Measurements from ENCODE around the gene TRIP12.
"Not testable (repeated sequence)": the region's sequence is repeated elsewhere in the genome, so short reads cannot be mapped to it uniquely, and the experiment has no call there.

TRIP12 gene

DNA sequence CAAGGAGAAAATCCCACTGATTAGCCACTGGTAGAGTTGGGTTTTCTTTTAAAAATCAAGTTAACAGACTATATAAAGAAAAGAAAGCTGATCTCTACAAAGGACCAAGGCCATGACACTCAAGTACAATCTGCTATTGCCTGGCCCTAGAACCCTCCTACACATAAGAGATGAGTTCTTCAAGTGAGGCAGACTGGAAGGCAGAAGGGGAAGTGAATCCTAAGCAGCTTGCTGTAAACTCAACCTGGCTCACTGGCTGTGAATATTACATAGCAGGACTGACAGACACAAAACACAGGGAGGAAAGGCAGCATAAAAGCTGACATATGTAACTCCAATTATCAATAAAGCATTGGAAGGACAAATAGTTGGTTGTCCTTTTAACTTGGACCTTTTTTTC lies 65.4 kb downstream of the TRIP12 start:
- no peaks in the 10 kb centered on the region for H3K9me3 Mint-ChIP-seq
- DNase-seq (no peak), ATAC-seq (replicated peaks) (no peak)
- no peaks in the 10 kb centered on the region for H3K27me3 Mint-ChIP-seq
- H3K4me1 Mint-ChIP-seq (ENCODE audit: low read depth in 2 of 2) = peaks cover 14 to 40% of the 10 kb centered on the region in 2 donors
- peak overlapping the region in 1 of 2 donors; percentile 74 for H3K27ac Mint-ChIP-seq
- no peak overlapping the region for H3K4me3 Mint-ChIP-seq
- H3K36me3 Mint-ChIP-seq (ENCODE audit: insufficient read depth) = peaks cover 34% of the 10 kb centered on the region

DNA sequence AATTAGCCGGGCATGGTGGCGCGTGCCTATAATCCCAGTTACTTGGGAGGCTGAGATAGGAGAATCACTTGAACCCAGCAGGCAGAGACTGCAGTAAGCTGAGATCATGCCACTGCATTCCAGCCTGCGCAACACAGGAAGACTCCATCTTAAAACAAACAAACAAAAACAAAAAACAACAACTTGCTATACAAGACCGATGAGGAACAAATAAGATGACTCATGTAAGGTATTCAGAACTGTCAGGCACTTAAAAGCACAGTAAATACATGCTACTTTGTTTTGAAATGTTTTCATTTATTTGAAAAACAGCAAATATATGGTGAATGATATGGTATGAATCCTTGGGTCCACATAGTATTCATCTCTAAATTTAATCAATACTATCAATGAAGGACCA lies 66.7 kb downstream of the TRIP12 start:
- Mint-ChIP-seq H3K4me3 (no peak overlapping the region), H3K27me3 (no peaks in the 10 kb centered on the region), H3K27ac (no peak overlapping the region), H3K9me3 (no peaks in the 10 kb centered on the region), H3K4me1 (ENCODE audit: low read depth in 2 of 2) (peaks cover 13 to 36% of the 10 kb centered on the region in 2 donors), H3K36me3 (ENCODE audit: insufficient read depth) (peaks cover 34% of the 10 kb centered on the region)
- no peak for ATAC-seq (replicated peaks)
- DNase-seq = no peak

DNA sequence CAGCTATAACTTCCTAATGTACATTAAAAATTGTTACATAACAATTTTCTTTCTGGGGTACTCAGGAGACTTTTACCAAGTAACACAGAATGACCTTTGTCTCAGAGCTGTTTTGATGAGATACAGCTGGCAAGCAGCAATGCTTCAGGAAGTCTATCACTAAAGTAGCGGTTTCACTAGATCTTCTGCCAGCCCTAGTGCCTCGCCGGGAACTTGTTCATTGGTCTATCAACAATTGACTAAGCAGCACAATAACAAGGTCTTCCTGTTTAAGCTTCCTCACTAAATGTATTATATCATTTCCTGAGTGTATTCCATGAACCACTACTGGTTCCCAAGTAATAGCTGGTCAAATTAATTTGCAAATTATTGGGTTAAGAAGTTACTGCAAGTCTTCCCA lies 69.2 kb downstream of the TRIP12 start:
- Mint-ChIP-seq H3K4me1 (ENCODE audit: low read depth in 2 of 2) (peaks cover 14 to 44% of the 10 kb centered on the region in 2 donors), H3K27me3 (no peaks in the 10 kb centered on the region), H3K36me3 (ENCODE audit: insufficient read depth) (peaks cover 17% of the 10 kb centered on the region), H3K9me3 (no peaks in the 10 kb centered on the region), H3K27ac (peak overlapping the region; percentile 65 to 87), H3K4me3 (peak overlapping the region in 1 of 2 donors; percentile 27)
- peak; percentile 98 for ATAC-seq (replicated peaks)
- peak; percentile 25 to 41 (median 27) for DNase-seq

DNA sequence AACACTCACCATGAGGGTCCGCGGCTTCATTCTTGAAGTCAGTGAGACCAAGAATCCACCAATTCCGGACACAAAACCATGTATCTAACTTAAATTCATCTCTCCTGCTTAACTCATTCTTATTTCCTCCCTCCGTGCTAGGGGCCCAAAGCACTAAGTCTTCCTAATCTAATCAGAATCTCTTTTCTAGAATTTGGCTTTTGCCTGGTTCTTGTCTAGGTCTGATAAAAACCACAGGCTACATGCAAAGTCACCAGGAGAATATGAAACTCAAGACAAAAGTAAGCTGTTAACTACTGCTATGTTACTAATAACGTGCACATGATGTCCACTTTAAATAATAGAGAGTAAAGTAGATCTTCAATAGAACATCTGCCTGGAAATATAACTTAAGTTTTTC lies 69.9 kb downstream of the TRIP12 start:
- H3K27me3 Mint-ChIP-seq = no peaks in the 10 kb centered on the region
- peaks cover 13% of the 10 kb centered on the region for H3K36me3 Mint-ChIP-seq (ENCODE audit: insufficient read depth)
- DNase-seq = no peak
- no peak for ATAC-seq (replicated peaks)
- H3K4me1 Mint-ChIP-seq (ENCODE audit: low read depth in 2 of 2) = peaks cover 17 to 49% of the 10 kb centered on the region in 2 donors
- peak overlapping the region; percentile 61 to 81 for H3K27ac Mint-ChIP-seq
- H3K9me3 Mint-ChIP-seq = no peaks in the 10 kb centered on the region
- H3K4me3 Mint-ChIP-seq = peak overlapping the region in 1 of 2 donors; percentile 37

DNA sequence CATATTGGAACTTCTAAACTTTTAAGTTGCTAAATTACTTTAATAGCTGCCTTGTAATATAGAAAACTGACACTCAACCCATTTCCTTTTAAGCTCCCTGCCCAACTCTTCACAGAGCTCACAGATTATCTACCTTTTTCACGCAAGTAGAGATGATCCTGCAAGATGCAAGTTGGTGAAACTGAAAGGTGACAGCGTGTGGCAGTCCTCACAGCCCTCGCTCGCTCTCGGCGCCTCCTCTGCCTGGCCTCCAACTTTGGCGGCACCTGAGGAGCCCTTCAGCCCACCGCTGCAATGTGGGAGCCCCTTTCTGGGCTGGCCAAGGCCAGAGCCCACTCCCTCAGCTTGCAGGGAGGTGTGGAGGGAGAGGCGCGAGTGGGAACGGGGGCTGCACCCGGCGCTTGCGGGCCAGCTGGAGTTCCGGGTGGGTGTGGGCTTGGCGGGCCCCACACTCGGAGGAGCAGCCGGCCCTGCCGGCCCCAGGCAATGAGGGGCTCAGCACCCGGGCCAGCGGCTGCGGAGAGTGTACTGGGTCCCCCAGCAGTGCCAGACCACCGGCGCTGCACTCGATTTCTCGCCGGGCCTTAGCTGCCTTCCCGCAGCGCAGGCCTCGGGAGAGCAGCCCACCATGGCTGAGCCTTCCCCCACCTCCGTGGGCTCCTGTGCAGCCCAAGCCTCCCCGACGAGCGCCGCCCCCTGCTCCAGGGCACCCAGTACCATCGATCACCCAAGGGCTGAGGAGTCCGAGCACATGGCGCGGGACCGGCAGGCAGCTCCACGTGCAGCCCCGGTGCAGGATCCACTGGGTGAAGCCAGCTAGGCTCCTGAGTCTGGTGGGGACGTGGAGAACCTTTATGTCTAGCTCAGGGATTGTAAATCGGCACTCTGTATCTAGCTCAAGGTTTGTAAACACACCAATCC lies 71.2 kb downstream of the TRIP12 start:
- not testable (repeated sequence) for H3K9me3 Mint-ChIP-seq; ATAC-seq (replicated peaks); H3K36me3 Mint-ChIP-seq (ENCODE audit: insufficient read depth); H3K27me3 Mint-ChIP-seq
- peak overlapping the region in 1 of 2 donors; percentile 37 for H3K4me3 Mint-ChIP-seq
- H3K27ac Mint-ChIP-seq = peak overlapping the region in 1 of 2 donors; percentile 61
- peaks cover 17 to 53% of the 10 kb centered on the region in 2 donors for H3K4me1 Mint-ChIP-seq (ENCODE audit: low read depth in 2 of 2)
- DNase-seq = peak in 1 of 3 experiments; percentile 14

DNA sequence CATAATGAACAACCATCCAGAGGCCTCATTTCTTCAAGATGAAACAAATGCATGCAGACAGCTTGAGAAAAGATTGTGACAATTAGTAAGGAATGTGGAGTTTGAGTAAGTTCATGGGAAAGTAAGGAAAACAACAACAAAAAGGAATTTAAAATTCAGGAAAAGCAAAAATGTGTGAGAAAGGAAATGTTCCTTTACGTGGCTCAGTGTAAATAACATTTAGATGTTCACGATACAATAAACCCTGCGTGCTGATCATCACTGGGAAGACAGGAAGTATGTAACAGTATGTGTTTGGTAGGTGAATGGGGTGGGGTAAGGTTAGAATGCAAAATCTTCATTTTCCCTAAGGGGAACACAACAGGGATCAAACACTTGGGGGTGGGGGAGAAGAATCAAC lies 72.7 kb downstream of the TRIP12 start:
- H3K27me3 Mint-ChIP-seq = no peaks in the 10 kb centered on the region
- no peak for ATAC-seq (replicated peaks)
- H3K4me3 Mint-ChIP-seq = peak overlapping the region in 1 of 2 donors; percentile 24
- peaks cover 24 to 58% of the 10 kb centered on the region in 2 donors for H3K4me1 Mint-ChIP-seq (ENCODE audit: low read depth in 2 of 2)
- peak overlapping the region; percentile 7 to 50 for H3K27ac Mint-ChIP-seq
- no peaks in the 10 kb centered on the region for H3K9me3 Mint-ChIP-seq
- DNase-seq = no peak
- no peaks in the 10 kb centered on the region for H3K36me3 Mint-ChIP-seq (ENCODE audit: insufficient read depth)

DNA sequence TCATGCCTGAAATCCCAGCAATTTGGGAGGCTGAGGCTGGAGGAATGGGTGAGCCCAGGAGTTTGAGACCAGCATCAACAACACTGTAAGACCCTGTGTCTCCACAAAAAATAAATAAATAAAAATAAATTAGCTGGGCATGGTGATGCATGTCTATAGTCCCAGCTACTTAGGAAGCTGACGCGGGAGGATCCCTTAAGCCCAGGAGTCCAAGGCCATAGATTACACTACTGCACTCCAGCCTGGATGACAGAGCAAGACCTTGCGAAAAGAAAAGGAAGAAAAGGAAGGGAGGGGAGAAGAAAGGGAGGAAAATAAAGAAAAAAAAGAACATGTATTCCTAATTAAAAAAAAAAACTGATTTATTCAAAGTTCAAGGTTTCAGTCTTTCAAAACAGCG lies 78.2 kb downstream of the TRIP12 start:
- H3K4me1 Mint-ChIP-seq (ENCODE audit: low read depth in 2 of 2) = peaks cover 10 to 36% of the 10 kb centered on the region in 2 donors
- no peak for ATAC-seq (replicated peaks)
- no peak overlapping the region for H3K27ac Mint-ChIP-seq
- no peak overlapping the region for H3K4me3 Mint-ChIP-seq
- DNase-seq = no peak
- H3K27me3 Mint-ChIP-seq = no peaks in the 10 kb centered on the region
- peaks cover 24% of the 10 kb centered on the region for H3K36me3 Mint-ChIP-seq (ENCODE audit: insufficient read depth)
- H3K9me3 Mint-ChIP-seq = no peaks in the 10 kb centered on the region

DNA sequence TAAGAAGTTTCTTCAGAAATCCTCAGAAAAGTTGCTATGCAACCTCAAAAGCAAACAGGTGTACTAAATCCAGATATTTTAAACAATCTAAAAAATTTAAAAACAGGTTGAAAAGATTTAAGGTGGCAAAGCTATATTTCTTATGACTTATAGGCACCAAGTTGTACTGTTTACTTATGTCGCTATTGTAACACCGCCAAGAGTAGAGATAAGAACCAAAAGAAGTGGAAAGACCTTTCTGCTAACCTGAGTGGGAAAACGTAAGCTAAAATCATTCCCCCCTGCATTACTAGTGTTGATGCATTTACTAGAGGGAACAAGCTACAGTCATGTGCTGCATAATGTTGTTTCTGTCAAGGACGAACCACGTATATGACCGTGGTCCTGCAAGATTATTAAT lies 83.1 kb downstream of the TRIP12 start:
- DNase-seq = no peak
- H3K27ac Mint-ChIP-seq = peak overlapping the region in 1 of 2 donors; percentile 18
- H3K4me3 Mint-ChIP-seq = no peak overlapping the region
- peaks cover 31% of the 10 kb centered on the region for H3K36me3 Mint-ChIP-seq (ENCODE audit: insufficient read depth)
- H3K4me1 Mint-ChIP-seq (ENCODE audit: low read depth in 2 of 2) = peaks cover 16 to 38% of the 10 kb centered on the region in 2 donors
- no peaks in the 10 kb centered on the region for H3K9me3 Mint-ChIP-seq
- H3K27me3 Mint-ChIP-seq = no peaks in the 10 kb centered on the region
- no peak for ATAC-seq (replicated peaks)

DNA sequence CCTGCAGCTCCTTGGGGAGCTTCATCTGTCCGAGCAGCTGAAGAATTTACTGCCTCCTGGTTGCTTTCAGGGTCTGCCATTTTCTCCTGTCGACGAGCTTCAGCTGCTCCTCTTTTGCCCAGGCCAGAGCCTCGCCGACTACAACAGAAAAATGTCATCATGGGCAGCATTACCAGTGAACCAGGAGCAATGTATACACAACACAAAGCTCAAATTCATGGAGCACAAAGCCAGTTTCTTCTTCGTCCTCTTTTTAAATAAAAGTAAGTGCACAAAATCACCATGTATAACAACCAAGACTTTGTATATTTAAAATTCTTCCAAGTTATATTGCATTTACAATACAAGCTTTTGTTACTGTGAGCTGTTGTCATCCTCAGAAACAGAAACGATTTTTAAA lies 85.0 kb downstream of the TRIP12 start:
- Mint-ChIP-seq H3K4me3 (peak overlapping the region in 1 of 2 donors; percentile 3), H3K27ac (peak overlapping the region; percentile 75 to 94), H3K36me3 (ENCODE audit: insufficient read depth) (peaks cover 31% of the 10 kb centered on the region), H3K4me1 (ENCODE audit: low read depth in 2 of 2) (peaks cover 17 to 51% of the 10 kb centered on the region in 2 donors), H3K27me3 (no peaks in the 10 kb centered on the region), H3K9me3 (no peaks in the 10 kb centered on the region)
- ATAC-seq (replicated peaks) = no peak
- no peak for DNase-seq

DNA sequence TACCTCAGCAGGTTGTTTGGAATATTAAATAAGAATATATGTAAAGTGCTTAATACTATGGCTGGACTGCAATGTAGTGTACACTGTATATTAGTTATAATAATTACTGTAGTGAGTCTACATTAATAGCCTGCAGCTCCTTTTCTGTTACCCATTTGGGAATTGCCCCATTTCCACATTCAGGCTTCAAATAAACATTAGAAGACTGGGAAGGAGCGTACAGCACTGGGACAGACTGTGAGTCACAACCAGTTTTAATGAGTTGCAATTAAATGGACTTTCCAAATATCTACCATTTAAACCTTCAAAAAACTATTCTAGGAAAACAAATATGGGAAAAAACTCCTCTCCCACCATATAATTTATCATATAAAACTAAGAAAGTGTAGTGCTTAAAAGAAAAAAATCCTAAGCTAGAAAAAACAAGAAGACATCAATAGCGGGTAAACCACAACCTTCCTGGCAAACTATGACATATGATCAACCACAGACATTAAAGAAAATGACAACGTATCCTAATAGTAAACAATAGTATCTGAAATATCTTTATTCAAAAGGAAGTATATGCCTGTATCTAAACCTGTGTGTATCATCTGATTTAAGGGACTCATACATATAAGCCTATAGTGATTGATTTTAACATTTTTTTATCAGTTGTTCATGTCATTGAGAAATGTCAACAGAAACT lies 86.1 kb downstream of the TRIP12 start:
- no peaks in the 10 kb centered on the region for H3K9me3 Mint-ChIP-seq
- ATAC-seq (replicated peaks) (peak; percentile 89), DNase-seq (no peak)
- H3K27ac Mint-ChIP-seq = peak overlapping the region; percentile 41 to 94
- H3K4me3 Mint-ChIP-seq = peak overlapping the region in 1 of 2 donors; percentile 50
- H3K27me3 Mint-ChIP-seq = no peaks in the 10 kb centered on the region
- H3K4me1 Mint-ChIP-seq (ENCODE audit: low read depth in 2 of 2) = peaks cover 21 to 57% of the 10 kb centered on the region in 2 donors
- H3K36me3 Mint-ChIP-seq (ENCODE audit: insufficient read depth) = peaks cover 31% of the 10 kb centered on the region

DNA sequence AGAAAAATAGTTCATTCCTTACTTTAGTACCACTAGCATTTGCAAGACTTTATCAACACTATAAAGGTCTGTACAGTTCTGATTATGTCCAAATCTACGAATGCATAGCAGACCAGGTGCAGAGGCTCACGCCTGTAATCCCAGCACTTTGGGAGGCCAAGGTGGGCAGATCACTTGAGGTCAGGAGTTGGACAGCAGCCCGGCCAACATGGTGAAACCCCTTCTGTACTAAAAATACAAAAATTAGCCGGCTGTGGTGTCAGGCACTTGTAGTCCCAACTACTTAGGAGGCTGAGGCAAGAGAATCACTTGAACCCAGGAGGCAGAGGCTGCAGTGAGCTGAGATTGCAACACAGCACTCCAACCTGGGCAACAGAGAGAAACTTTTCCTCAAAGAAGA lies 87.4 kb downstream of the TRIP12 start:
- not testable (repeated sequence) for ATAC-seq (replicated peaks); DNase-seq; H3K27me3 Mint-ChIP-seq; H3K4me3 Mint-ChIP-seq; H3K27ac Mint-ChIP-seq; H3K9me3 Mint-ChIP-seq
- H3K4me1 Mint-ChIP-seq (ENCODE audit: low read depth in 2 of 2) = peaks cover 21 to 54% of the 10 kb centered on the region in 2 donors
- H3K36me3 Mint-ChIP-seq (ENCODE audit: insufficient read depth) = peaks cover 24% of the 10 kb centered on the region

DNA sequence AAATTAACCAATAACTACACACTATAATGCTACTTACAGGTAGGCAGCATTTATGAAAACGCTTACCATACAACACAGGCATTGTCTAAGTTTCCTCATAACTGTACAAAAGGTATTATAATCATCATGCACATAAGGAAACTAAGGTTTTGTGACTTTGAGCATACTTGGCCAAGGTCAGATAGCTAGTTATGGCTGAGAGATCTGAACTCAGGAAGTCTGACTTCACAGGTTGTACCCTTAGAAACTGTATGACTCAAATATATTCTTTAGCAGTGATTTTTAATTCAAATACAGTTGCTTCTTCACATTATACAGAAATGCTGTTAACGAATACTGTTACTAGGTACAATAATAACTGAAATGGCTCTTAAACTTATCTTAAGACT lies 89.3 kb downstream of the TRIP12 start:
- DNase-seq (no peak), ATAC-seq (replicated peaks) (peak; percentile 49)
- no peaks in the 10 kb centered on the region for H3K27me3 Mint-ChIP-seq
- H3K9me3 Mint-ChIP-seq = no peaks in the 10 kb centered on the region
- H3K4me1 Mint-ChIP-seq (ENCODE audit: low read depth in 2 of 2) = peaks cover 18 to 51% of the 10 kb centered on the region in 2 donors
- H3K4me3 Mint-ChIP-seq = no peak overlapping the region
- H3K36me3 Mint-ChIP-seq (ENCODE audit: insufficient read depth) = peaks cover 39% of the 10 kb centered on the region
- peak overlapping the region; percentile 70 to 76 for H3K27ac Mint-ChIP-seq

DNA sequence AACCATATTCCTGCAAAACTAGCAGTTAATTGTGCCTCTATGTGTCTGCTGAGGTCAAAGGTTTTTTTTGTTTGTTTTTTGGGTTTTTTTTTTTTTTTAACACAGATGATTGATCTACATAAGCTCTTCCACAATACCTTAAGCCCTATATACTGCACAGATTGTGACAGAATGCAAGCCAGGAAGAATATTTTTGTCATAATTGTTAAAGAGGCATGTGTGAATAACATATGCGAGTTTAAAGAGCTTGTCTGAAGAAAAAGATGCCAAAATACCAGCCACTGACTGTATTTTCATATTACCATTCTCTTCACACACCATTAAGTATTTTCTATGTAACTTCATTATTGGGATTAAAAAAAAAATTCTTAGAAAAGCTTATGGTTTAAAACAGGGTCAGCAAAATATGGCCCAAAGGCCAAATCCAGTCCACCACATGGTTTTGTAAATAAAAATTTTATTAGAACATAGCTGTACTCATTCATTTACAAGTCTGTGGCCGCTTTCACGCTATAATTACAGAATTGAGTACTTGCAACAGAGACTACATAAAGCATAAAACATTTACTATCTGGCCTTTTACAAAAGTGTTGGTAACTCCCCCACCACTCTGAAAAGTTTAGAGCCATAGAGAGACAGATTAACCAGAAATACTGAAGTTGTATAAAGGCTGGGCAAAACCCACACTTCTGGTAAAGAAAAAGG lies 89.9 kb downstream of the TRIP12 start:
- peaks cover 39% of the 10 kb centered on the region for H3K36me3 Mint-ChIP-seq (ENCODE audit: insufficient read depth)
- no peak for DNase-seq
- H3K4me1 Mint-ChIP-seq (ENCODE audit: low read depth in 2 of 2) = peaks cover 14 to 45% of the 10 kb centered on the region in 2 donors

More for the DNA sequence above, 89.9 kb downstream of the TRIP12 start:
- Mint-ChIP-seq H3K27ac (peak overlapping the region; percentile 70 to 76), H3K27me3 (no peaks in the 10 kb centered on the region), H3K4me3 (no peak overlapping the region), H3K9me3 (no peaks in the 10 kb centered on the region)
- ATAC-seq (replicated peaks) = no peak
